H1 (cell line): ENCODE results near the gene PAGE4. TPM values are rescaled to one million over a fixed set of nuclear protein-coding genes. Genes with fewer than 3 reads are reported as not detected.

ENCODE experiments used
- CTCF ChIA-PET: fragments of 300-600 bp; sonication (Branson Sonifier 250); formaldehyde crosslinking; loops from one replicate; lab custom pipeline; 2021; ENCODE audit not compliant: partially characterized antibody; lab: Charles Lee
- POLR2A ChIA-PET: fragments of 300-600 bp; sonication (Branson Sonifier 250); formaldehyde crosslinking; loops from one replicate; lab custom pipeline; 2021; ENCODE audit warnings: inconsistent platforms; ENCODE audit not compliant: partially characterized antibody; lab: Charles Lee
- DNase-seq, 2 experiments: peaks; one replicate each; pipeline versions ENCODE4 v3.0.0 to v3.0.0-alpha.2; 2010 to 2022; ENCODE audit warnings: low spot score in 2 of 2, low read depth in 1 of 2, mixed read lengths in 1 of 2
- FAIRE-seq: peaks from 2 replicates; lab custom pipeline; 2011; peaks lifted over from hg19 to GRCh38; lab: Jason Lieb, UNC
- H2AFZ ChIP-seq: 2 replicates; pipeline ENCODE4 v1.8.1; 2012; ENCODE audit warnings: low read length, inconsistent platforms
- H2AK5ac ChIP-seq: 2 replicates; pipeline ENCODE4 v1.6.1; 2013; ENCODE audit warnings: low read depth, low read length
- H2BK120ac ChIP-seq: replicated peaks from 2 replicates; pipeline ENCODE3; 2013; ENCODE audit warnings: low read depth, low read length, inconsistent platforms
- H2BK12ac ChIP-seq: 2 replicates; pipeline ENCODE4 v1.6.1; 2013; ENCODE audit warnings: low read depth, low read length
- H2BK15ac ChIP-seq: 2 replicates; pipeline ENCODE4 v1.6.1; 2013; ENCODE audit warnings: low read length
- H2BK20ac ChIP-seq: 2 replicates; pipeline ENCODE4 v1.6.1; 2013; ENCODE audit warnings: low read length
- H2BK5ac ChIP-seq: 2 replicates; pipeline ENCODE4 v1.6.1; 2013; ENCODE audit warnings: low read depth, low read length
- H3K14ac ChIP-seq: 2 replicates; pipeline ENCODE4 v1.6.1; 2013; ENCODE audit warnings: inconsistent platforms; ENCODE audit not compliant: insufficient read length
- H3K18ac ChIP-seq: 2 replicates; pipeline ENCODE4 v1.6.1; 2013; ENCODE audit warnings: low read length; ENCODE audit errors: extremely low read depth
- H3K23ac ChIP-seq: 2 replicates; pipeline ENCODE4 v1.6.1; 2013; ENCODE audit warnings: inconsistent platforms; ENCODE audit not compliant: insufficient read length
- H3K23me2 ChIP-seq: 2 replicates; pipeline ENCODE4 v1.6.1; 2013; ENCODE audit warnings: low read depth, low read length
- H3K27ac ChIP-seq: 2 replicates; pipeline ENCODE4 v1.6.1; 2011; ENCODE audit warnings: low read depth, low read length, inconsistent platforms
- H3K27me3 ChIP-seq, 4 experiments: replicated peaks in 1 of 4; 1 replicate in 1 of 4; 2 replicates in 3 of 4; pipeline versions ENCODE4 v1.6.1 to v1.8.1; 2011 to 2013; ENCODE audit warnings: low read length in 3 of 4, mild to moderate bottlenecking in 3 of 4, inconsistent platforms in 2 of 4, mixed read lengths in 2 of 4, moderate library complexity in 1 of 4; ENCODE audit not compliant: control insufficient read depth in 3 of 4, insufficient read depth in 3 of 4; ENCODE audit errors: extremely low read depth in 1 of 4
- H3K36me3 ChIP-seq, 4 experiments: 2 replicates each; pipeline versions ENCODE4 v1.6.1 to v1.8.1; 2011 to 2013; ENCODE audit warnings: mild to moderate bottlenecking in 4 of 4, low read length in 3 of 4, moderate library complexity in 2 of 4, control low read depth in 1 of 4, inconsistent platforms in 1 of 4; ENCODE audit not compliant: insufficient read depth in 4 of 4, control insufficient read depth in 2 of 4
- H3K4ac ChIP-seq: replicated peaks from 2 replicates; pipeline ENCODE3; 2013; ENCODE audit warnings: low read length, low read depth, mixed read lengths, inconsistent platforms; ENCODE audit not compliant: insufficient read length
- H3K4me1 ChIP-seq, 4 experiments: replicated peaks in 1 of 4; 1 replicate in 1 of 4; 2 replicates in 3 of 4; pipeline versions ENCODE4 v1.6.1 to v1.8.1; 2011 to 2013; ENCODE audit warnings: low read length in 3 of 4, inconsistent platforms in 2 of 4, mixed read lengths in 1 of 4; ENCODE audit not compliant: insufficient read depth in 4 of 4, control insufficient read depth in 3 of 4
- H3K4me2 ChIP-seq, 2 experiments: 2 replicates each; pipeline versions ENCODE4 v1.6.1 to v1.8.1; 2011 to 2013; ENCODE audit warnings: low read depth in 2 of 2, low read length in 2 of 2, control low read depth in 1 of 2, inconsistent platforms in 1 of 2, mild to moderate bottlenecking in 1 of 2; ENCODE audit not compliant: insufficient read depth in 1 of 2
- H3K4me3 ChIP-seq, 4 experiments: fragments of 200-600, 300-600 bp in 1 of 4; sonication (generic), shearing (Covaris generic), sonication (Bioruptor Twin) in 1 of 4; 2 replicates each; pipeline versions ENCODE4 v1.5.1 to v1.8.1; 2011 to 2016; ENCODE audit warnings: low read length in 4 of 4, low read depth in 3 of 4, control low read depth in 2 of 4, inconsistent platforms in 2 of 4, mild to moderate bottlenecking in 2 of 4, mixed read lengths in 1 of 4, moderate library complexity in 1 of 4; ENCODE audit not compliant: insufficient read depth in 2 of 4; ENCODE audit errors: extremely low read depth in 1 of 4
- H3K56ac ChIP-seq: replicated peaks from 2 replicates; pipeline ENCODE3; 2013; ENCODE audit warnings: low read depth, mild to moderate bottlenecking, mixed read lengths, low read length, inconsistent platforms; ENCODE audit not compliant: insufficient read length
- H3K79me1 ChIP-seq: 2 replicates; pipeline ENCODE4 v1.6.1; 2013; ENCODE audit warnings: low read depth, low read length, control low read depth
- H3K79me2 ChIP-seq, 2 experiments: 2 replicates each; pipeline versions ENCODE4 v1.6.1 to v1.8.1; 2012 to 2013; ENCODE audit warnings: low read length in 2 of 2, mild to moderate bottlenecking in 2 of 2, inconsistent platforms in 1 of 2; ENCODE audit not compliant: insufficient read depth in 2 of 2, control insufficient read depth in 1 of 2
- H3K9ac ChIP-seq, 4 experiments: replicated peaks in 1 of 4; 1 replicate in 1 of 4; 2 replicates in 3 of 4; pipeline versions ENCODE4 v1.6.1 to v1.8.1; 2011 to 2013; ENCODE audit warnings: low read depth in 3 of 4, low read length in 3 of 4, control low read depth in 2 of 4, mild to moderate bottlenecking in 2 of 4, moderate library complexity in 2 of 4, inconsistent platforms in 1 of 4; ENCODE audit errors: extremely low read depth in 1 of 4
- H3K9me3 ChIP-seq, 2 experiments: 2 replicates each; pipeline versions ENCODE4 v1.6.1 to v1.8.1; 2012 to 2013; ENCODE audit warnings: mild to moderate bottlenecking in 2 of 2, moderate library complexity in 2 of 2, control low read depth in 1 of 2, inconsistent platforms in 1 of 2, low read depth in 1 of 2, low read length in 1 of 2, mixed read lengths in 1 of 2; ENCODE audit not compliant: insufficient read depth in 2 of 2
- H4K20me1 ChIP-seq, 2 experiments: replicated peaks in 1 of 2; 2 replicates each; pipeline versions ENCODE3 to v1.8.1; 2011 to 2013; ENCODE audit warnings: inconsistent platforms in 2 of 2, low read length in 2 of 2, mild to moderate bottlenecking in 1 of 2; ENCODE audit not compliant: insufficient read depth in 2 of 2, control insufficient read depth in 1 of 2
- H4K5ac ChIP-seq: 2 replicates; pipeline ENCODE4 v1.6.1; 2013; ENCODE audit warnings: low read length, low read depth, mixed read lengths, inconsistent platforms; ENCODE audit not compliant: insufficient read length
- H4K8ac ChIP-seq: 2 replicates; pipeline ENCODE4 v1.8.0; 2013; ENCODE audit warnings: mild to moderate bottlenecking, moderate library complexity, low read length, inconsistent platforms; ENCODE audit not compliant: insufficient read depth; ENCODE audit errors: extremely low read depth
- H4K91ac ChIP-seq: replicated peaks from 2 replicates; pipeline ENCODE3; 2013; ENCODE audit warnings: low read length, mixed read lengths, inconsistent platforms; ENCODE audit not compliant: insufficient read length
- BACH1 ChIP-seq: IDR thresholded peaks from 2 replicates; pipeline ENCODE4 v1.6.1; 2012; ENCODE audit warnings: low read length, improper control_type of control experiment
- CBX8 ChIP-seq: fragments of 300-800, 300-1000 bp; sonication (generic); IDR thresholded peaks from 2 replicates; pipeline ENCODE4 v1.7.1; 2016; ENCODE audit warnings: low read depth, low read length, borderline replicate concordance
- CHD1 ChIP-seq: IDR thresholded peaks from 2 replicates; pipeline ENCODE4 v1.6.1; 2012; ENCODE audit warnings: low read depth, low read length, improper control_type of control experiment
- CREB1 ChIP-seq: IDR thresholded peaks from 2 replicates; pipeline ENCODE4 v1.6.1; 2012; ENCODE audit warnings: inconsistent platforms
- HDAC2 ChIP-seq, 2 experiments: fragments of 300-600 bp in 1 of 2; sonication (generic) in 1 of 2; IDR thresholded peaks; 2 replicates each; pipeline ENCODE4 v1.6.1; 2011 to 2012; ENCODE audit warnings: low read depth in 2 of 2, low read length in 2 of 2, mild to moderate bottlenecking in 2 of 2, moderate library complexity in 2 of 2, borderline replicate concordance in 1 of 2, inconsistent platforms in 1 of 2
- JUND ChIP-seq: IDR thresholded peaks from 2 replicates; pipeline ENCODE4 v1.6.1; 2011; ENCODE audit warnings: mild to moderate bottlenecking, improper control_type of control experiment, low read length
- NRF1 ChIP-seq: IDR thresholded peaks from 2 replicates; pipeline ENCODE4 v1.6.1; 2011; ENCODE audit warnings: mild to moderate bottlenecking, low read depth, low read length, improper control_type of control experiment
- POLR2AphosphoS5 ChIP-seq: IDR thresholded peaks from 2 replicates; pipeline ENCODE4 v1.6.1; 2011; ENCODE audit warnings: low read depth, low read length
- RFX5 ChIP-seq: IDR thresholded peaks from 2 replicates; pipeline ENCODE4 v1.6.1; 2011; ENCODE audit warnings: low read depth, low read length, improper control_type of control experiment, borderline replicate concordance
- SIRT6 ChIP-seq: IDR thresholded peaks from one replicate; pipeline ENCODE4 v1.7.1; 2012; ENCODE audit warnings: low read length, inconsistent platforms
- WGBS, 2 experiments: shearing (Covaris generic) in 1 of 2; methylation state at CpG; one replicate each; pipeline versions ENCODE4 v1.1.6 to v1.1.7; 2013 to 2015; ENCODE audit warnings: low lambda C conversion rate in 2 of 2, mixed read lengths in 2 of 2, inconsistent platforms in 1 of 2, low coverage in 1 of 2, missing lambda C conversion rate in 1 of 2; ENCODE audit not compliant: insufficient replicate concordance in 2 of 2, insufficient coverage in 1 of 2, insufficient read length in 1 of 2; ENCODE audit errors: extremely low coverage in 1 of 2, missing lambda C conversion rate in 1 of 2; 5-methylcytosine and 5-hydroxymethylcytosine counted together
- polyA plus RNA-seq, 7 experiments: library from polyadenylated mRNA; depleted of rRNA in 3 of 7; stranded (reverse) in 5 of 7; unstranded in 2 of 7; fragments of >200 nt in 5 of 7; fragments of 200-250 nt in 2 of 7; gene quantifications; 1 replicate in 5 of 7; 2 replicates in 1 of 7; 4 replicates in 1 of 7; pipeline versions ENCODE4 v1.2.1 to v1.2.3, GENCODE V29; 2011 to 2013; ENCODE audit warnings: missing spikeins in 2 of 7, mixed read lengths in 2 of 7
- total RNA-seq: library from RNA; stranded (reverse); fragmentation: NEBNext Ultra II Directional; extraction: Animal tissue kit (Norgen Biotek cat#: 25700); gene quantifications from 2 replicates; pipeline ENCODE4 v1.2.1, GENCODE V29; 2021

The PAGE4 gene
- total and polyA plus RNA-seq, 2 of the 8 experiments (the other 6 are each of a cell fraction or from before 2014, with no cell fraction given) = 0.53 TPM; not detected in 1

GRCh38 chrX:49877397-49878101 is 48.4 kb downstream of the PAGE4 start:
- H2BK12ac ChIP-seq = no peak overlapping the region
- no peak for FAIRE-seq
- TF ChIP-seq CHD1 (no peak), CREB1 (no peak), RFX5 (no peak), POLR2AphosphoS5 (no peak), BACH1 (no peak), SIRT6 (no peak), NRF1 (no peak), HDAC2 (IDR thresholded peaks at IDR 0.05; ENCODE audit: borderline replicate concordance in 1 of 2, low read depth in 2 of 2, low read length in 2 of 2) (no peak), CBX8 (no peak), JUND (no peak)
- TF ChIP-seq, all 59 proteins: peak for 0
- Histone ChIP-seq H3K4me1 (peaks cover 0 to 5% (median 3%) of the 10 kb centered on the region in 4 experiments; a peak in 3 of 7 replicates), H3K56ac (no peak overlapping the region), H3K23ac (no peak overlapping the region), H4K5ac (no peak overlapping the region), H2AK5ac (no peak overlapping the region), H2BK20ac (no peak overlapping the region), H3K36me3 (no peaks in the 10 kb centered on the region), H3K27me3 (no peaks in the 10 kb centered on the region; a peak in 3 of 7 replicates), H4K20me1 (no peaks in the 10 kb centered on the region), H4K8ac (no peak overlapping the region), H3K9me3 (no peaks in the 10 kb centered on the region), H2BK15ac (no peak overlapping the region), H3K27ac (no peak overlapping the region), H2BK5ac (no peak overlapping the region), H3K14ac (no peak overlapping the region), H3K79me1 (no peaks in the 10 kb centered on the region), H3K18ac (no peak overlapping the region), H3K79me2 (0 out of 4 replicates have a peak, but pooled peaks cover 0 to 2% of the 10 kb centered on the region in 2 experiments), H3K4me2 (no peak overlapping the region; a peak in 1 of 4 replicates), H3K4ac (no peak overlapping the region), H3K9ac (no peak overlapping the region), H3K23me2 (peaks cover 3% of the 10 kb centered on the region; the same call in 1 of the 2 replicates), H3K4me3 (no peak overlapping the region), H4K91ac (no peak overlapping the region), H2BK120ac (no peak overlapping the region), H2AFZ (no peak overlapping the region)
- POLR2A ChIA-PET = no interaction called here
- 82% methylated on average over 4 of the region's 5 CpGs; no CpG with 5 or more reads in 1 of the 2 experiments for WGBS, 2 experiments
- CTCF ChIA-PET = interaction anchor here (0.5 to 3.5 kb wide), 10 partner anchors 9 to 1228 kb away, joined by 3 to 31 read pairs (median 4); no protein-coding TSS in a partner anchor
- DNase-seq = no peak
